IMR-90 (cell line): ENCODE measurements around the gene IGSF9B. TPM values are rescaled to one million over a fixed set of nuclear protein-coding genes. Genes with fewer than 3 reads are reported as not detected.

Source experiments
- ATAC-seq: fragments of 200-7000 bp; cut with Tn5 transposase; 2 replicates; pipeline ENCODE4 v1.9.1; 2020; ENCODE audit warnings: low read depth, mild to moderate bottlenecking, moderate library complexity
- BruUV-seq: library from RNA; stranded (reverse); fragments of 400-500 nt; replicated peaks from 2 replicates; lab custom pipeline; 2021; lab: Mats Ljungman, UMichigan
- CTCF ChIA-PET: fragments of 300-600 bp; formaldehyde crosslinking; extraction: SDS; loops from one replicate; lab custom pipeline; 2021; ENCODE audit warnings: antibody characterized with exemption; lab: Yijun Ruan, JAX
- POLR2A ChIA-PET: fragments of 300-600 bp; sonication (Branson Sonifier 250); formaldehyde crosslinking; loops from one replicate; lab custom pipeline; 2022; ENCODE audit warnings: antibody characterized with exemption; ENCODE audit not compliant: unreplicated experiment; lab: Charles Lee
- DNase-seq: peaks from one replicate; pipeline ENCODE4 v3.0.0; 2013
- H2AFZ ChIP-seq: replicated peaks from 2 replicates; pipeline ENCODE3; 2013; ENCODE audit warnings: low read length, mild to moderate bottlenecking; ENCODE audit not compliant: poor library complexity
- H2AK5ac ChIP-seq: 2 replicates; pipeline ENCODE4 v1.6.1; 2013; ENCODE audit warnings: low read depth, low read length, inconsistent platforms
- H2AK9ac ChIP-seq: replicated peaks from 2 replicates; pipeline ENCODE3; 2013; ENCODE audit warnings: mild to moderate bottlenecking, low read depth, low read length, moderate library complexity; ENCODE audit not compliant: poor library complexity
- H2BK120ac ChIP-seq: 2 replicates; pipeline ENCODE4 v1.6.1; 2013; ENCODE audit warnings: low read depth, low read length, inconsistent platforms
- H2BK15ac ChIP-seq: 3 replicates; pipeline ENCODE4 v1.6.1; 2013; ENCODE audit warnings: low read depth, low read length, inconsistent platforms
- H2BK20ac ChIP-seq: 2 replicates; pipeline ENCODE4 v1.6.1; 2013; ENCODE audit warnings: low read depth, mild to moderate bottlenecking, inconsistent platforms, low read length, moderate library complexity
- H2BK5ac ChIP-seq: 2 replicates; pipeline ENCODE4 v1.6.1; 2013; ENCODE audit warnings: mild to moderate bottlenecking, low read depth, low read length, inconsistent platforms; ENCODE audit not compliant: poor library complexity, severe bottlenecking
- H3K14ac ChIP-seq: replicated peaks from 2 replicates; pipeline ENCODE4 v1.6.1; 2013; ENCODE audit warnings: low read depth, low read length, inconsistent platforms
- H3K18ac ChIP-seq: 2 replicates; pipeline ENCODE4 v1.6.1; 2013; ENCODE audit warnings: low read depth, low read length, control low read depth
- H3K23ac ChIP-seq: 2 replicates; pipeline ENCODE4 v1.6.1; 2013; ENCODE audit warnings: low read depth, low read length, inconsistent platforms
- H3K27ac ChIP-seq: 2 replicates; pipeline ENCODE4 v1.5.1; 2013; ENCODE audit warnings: mild to moderate bottlenecking, control low read depth, low read length; ENCODE audit not compliant: insufficient read depth
- H3K27me3 ChIP-seq: 2 replicates; pipeline ENCODE4 v1.6.1; 2013; ENCODE audit warnings: low read length; ENCODE audit not compliant: control insufficient read depth, insufficient read depth
- H3K36me3 ChIP-seq: 2 replicates; pipeline ENCODE4 v1.6.1; 2013; ENCODE audit warnings: low read length, mixed read lengths; ENCODE audit not compliant: control insufficient read depth, insufficient read depth
- H3K4ac ChIP-seq: 2 replicates; pipeline ENCODE4 v1.6.1; 2013; ENCODE audit warnings: low read depth, low read length, inconsistent platforms
- H3K4me1 ChIP-seq: 2 replicates; pipeline ENCODE4 v1.6.1; 2013; ENCODE audit warnings: low read length, mixed read lengths; ENCODE audit not compliant: control insufficient read depth, insufficient read depth
- H3K4me2 ChIP-seq: 2 replicates; pipeline ENCODE4 v1.6.1; 2013; ENCODE audit warnings: low read depth, mild to moderate bottlenecking, control low read depth, low read length, moderate library complexity
- H3K4me3 ChIP-seq: 2 replicates; pipeline ENCODE4 v1.5.1; 2013; ENCODE audit warnings: low read depth, mild to moderate bottlenecking, control low read depth, low read length, moderate library complexity; ENCODE audit not compliant: insufficient read depth
- H3K56ac ChIP-seq: 2 replicates; pipeline ENCODE4 v1.6.1; 2013; ENCODE audit warnings: low read length, inconsistent platforms; ENCODE audit not compliant: insufficient read depth; ENCODE audit errors: extremely low read depth
- H3K79me1 ChIP-seq, 2 experiments: 2 replicates each; pipeline ENCODE4 v1.6.1; 2013; ENCODE audit warnings: low read length in 2 of 2, inconsistent platforms in 1 of 2, low read depth in 1 of 2
- H3K9ac ChIP-seq: 2 replicates; pipeline ENCODE4 v1.6.1; 2013; ENCODE audit warnings: low read depth, low read length, control low read depth
- H3K9me1 ChIP-seq: 2 replicates; pipeline ENCODE4 v1.6.1; 2013; ENCODE audit warnings: low read length, inconsistent platforms; ENCODE audit not compliant: insufficient read depth
- H3K9me3 ChIP-seq: 2 replicates; pipeline ENCODE4 v1.6.1; 2013; ENCODE audit warnings: low read length; ENCODE audit not compliant: control insufficient read depth, insufficient read depth
- H4K20me1 ChIP-seq: 2 replicates; pipeline ENCODE4 v1.6.1; 2013; ENCODE audit warnings: low read length, inconsistent platforms; ENCODE audit not compliant: insufficient read depth
- H4K5ac ChIP-seq: 2 replicates; pipeline ENCODE4 v1.6.1; 2013; ENCODE audit warnings: mild to moderate bottlenecking, low read depth, low read length, control low read depth
- H4K8ac ChIP-seq, 2 experiments: 2 replicates each; pipeline ENCODE4 v1.6.1; 2013; ENCODE audit warnings: low read depth in 2 of 2, low read length in 2 of 2, control low read depth in 1 of 2, inconsistent platforms in 1 of 2
- H4K91ac ChIP-seq: 2 replicates; pipeline ENCODE4 v1.6.1; 2013; ENCODE audit warnings: low read depth, low read length, inconsistent platforms; ENCODE audit not compliant: insufficient read depth
- FOS ChIP-seq: fragments of 150-350 bp; IDR thresholded peaks from 2 replicates; pipeline ENCODE4 v1.6.1; 2016; ENCODE audit warnings: low read depth, low read length
- MAFK ChIP-seq: IDR thresholded peaks from 2 replicates; pipeline ENCODE4 v1.6.1; 2012; ENCODE audit warnings: low read depth, low read length, improper control_type of control experiment
- SMC3 ChIP-seq: fragments of 150-350 bp; IDR thresholded peaks from 2 replicates; pipeline ENCODE4 v1.6.1; 2016; ENCODE audit warnings: low read depth, mild to moderate bottlenecking, antibody characterized with exemption, low read length, moderate library complexity
- whole genome bisulfite sequencing, 2 experiments: methylation state at CpG; one replicate each; pipeline versions ENCODE4 v1.1.5 to v1.1.7; 2013; ENCODE audit warnings: missing lambda C conversion rate in 2 of 2; ENCODE audit not compliant: insufficient read length in 1 of 2; ENCODE audit errors: extremely low coverage in 2 of 2; 5-methylcytosine and 5-hydroxymethylcytosine counted together
- dilution Hi-C: fragments of 300-500 bp; cut with HindIII; formaldehyde crosslinking; loops from one replicate; pipeline ENCODE4 v1.14.3; 2018; ENCODE audit warnings: low sequenced_read_pairs; ENCODE audit not compliant: unreplicated experiment
- in situ Hi-C: fragments of 300-500 bp; cut with MboI; formaldehyde crosslinking; loops from 3 replicates; pipeline ENCODE4 v1.14.3; 2019; ENCODE audit warnings: low sequenced_read_pairs, inconsistent platforms, mixed read lengths
- intact Hi-C: fragments of 100-400 bp; cut with micrococcal nuclease; formaldehyde crosslinking; loops from 2 replicates; pipeline ENCODE4 v1.10.0; 2022
- polyA plus RNA-seq, 3 experiments: library from polyadenylated mRNA; depleted of rRNA; stranded (reverse); fragments of >200 nt; gene quantifications; 2 replicates each; pipeline ENCODE4 v1.2.3, GENCODE V29; 2012; ENCODE audit warnings: low replicate concordance in 1 of 3
- total RNA-seq: library from RNA; depleted of rRNA; stranded (reverse); fragments of >200 nt; gene quantifications from 2 replicates; pipeline ENCODE4 v1.2.3, GENCODE V29; 2012

Gene IGSF9B
- total and polyA plus RNA-seq, 2 of the 4 experiments (the other 2 are of a cell fraction), result under 0.01 to 0.10 TPM

DNA sequence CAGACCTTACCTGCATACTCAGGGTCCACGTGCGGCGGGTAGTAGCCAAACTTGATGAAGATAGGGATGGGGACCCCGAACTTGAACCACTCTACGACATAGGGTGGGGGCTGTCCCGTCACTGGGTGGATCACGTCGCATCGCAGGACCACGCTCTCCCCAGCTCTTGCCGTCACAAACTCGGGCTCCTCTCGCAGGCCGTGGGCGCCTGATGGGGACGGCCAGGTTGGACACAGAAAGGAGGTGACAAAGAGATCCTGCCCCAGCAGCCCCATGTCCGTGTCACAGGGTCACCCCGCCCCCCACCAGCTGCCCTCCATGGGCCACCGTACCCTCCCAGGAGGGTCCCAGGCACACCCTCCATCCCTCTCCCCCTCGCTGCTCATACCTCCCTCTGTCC, 10.7 kb downstream of the IGSF9B start:
- Histone ChIP-seq H3K36me3 (no peaks in the 10 kb centered on the region), H3K9ac (no peak overlapping the region), H3K9me3 (no peaks in the 10 kb centered on the region), H2AK9ac (no peak overlapping the region), H4K20me1 (no peaks in the 10 kb centered on the region), H2AFZ (no peak overlapping the region), H3K4me3 (no peak overlapping the region), H2BK120ac (no peak overlapping the region), H3K14ac (no peak overlapping the region), H3K79me1 (no peaks in the 10 kb centered on the region), H4K8ac (no peak overlapping the region), H3K4ac (no peak overlapping the region), H4K91ac (no peak overlapping the region), H3K27ac (no peak overlapping the region), H3K4me2 (no peak overlapping the region), H2BK15ac (no peak overlapping the region), H3K56ac (no peak overlapping the region), H3K27me3 (peaks cover 9% of the 10 kb centered on the region; the same call in 1 of the 2 replicates), H3K9me1 (no peaks in the 10 kb centered on the region), H3K18ac (no peak overlapping the region), H3K4me1 (no peaks in the 10 kb centered on the region), H4K5ac (no peak overlapping the region), H3K23ac (no peak overlapping the region), H2BK5ac (no peak overlapping the region), H2BK20ac (no peak overlapping the region), H2AK5ac (no peak overlapping the region)
- ChIA-PET POLR2A (no interaction called here), CTCF (no interaction called here)
- BruUV-seq, result no TSS peak
- 77% methylated on average over 5 of the region's 20 CpGs; no CpG with 5 or more reads in 1 of the 2 experiments for WGBS, 2 experiments
- TF ChIP-seq FOS (no peak), MAFK (no peak), SMC3 (no peak)
- ATAC-seq, result no peak
- in situ Hi-C loops (no loop called here), intact Hi-C loops (no loop called here), dilution Hi-C loops (no loop called here)
- no peak for DNase-seq
